Vagina (tissue), 2 donors: Measurements from ENCODE around the gene TBCC.
"Not testable (repeated sequence)": the region's sequence is repeated elsewhere in the genome, so short reads cannot be mapped to it uniquely, and the experiment has no call there.

Experiments used
- POLR2A ChIP-seq, 2 donors: fragments of 450-650 bp; IDR thresholded peaks; one replicate each; pipeline ENCODE4 v1.6.1; 2017; ENCODE audit warnings: antibody characterized with exemption in 2 of 2, mild to moderate bottlenecking in 2 of 2, moderate library complexity in 2 of 2
- POLR2AphosphoS5 ChIP-seq, 2 donors: sonication (generic); formaldehyde crosslinking; IDR thresholded peaks; one replicate each; pipeline ENCODE4 v1.9.0; 2017; ENCODE audit warnings: antibody characterized with exemption in 2 of 2, mild to moderate bottlenecking in 2 of 2, low read depth in 1 of 2; ENCODE audit not compliant: insufficient read depth in 1 of 2
- TF ChIP-seq, protein P1 (sequence below), 3 experiments: fragments of 450-650 bp in 2 of 3; fragments of 200-600 bp in 1 of 3; sonication (generic) in 1 of 3; IDR thresholded peaks; one replicate each; pipeline ENCODE4 v1.5.1; 2017 to 2019; ENCODE audit warnings: antibody characterized with exemption in 3 of 3, mild to moderate bottlenecking in 2 of 3, moderate library complexity in 2 of 3

DNA sequence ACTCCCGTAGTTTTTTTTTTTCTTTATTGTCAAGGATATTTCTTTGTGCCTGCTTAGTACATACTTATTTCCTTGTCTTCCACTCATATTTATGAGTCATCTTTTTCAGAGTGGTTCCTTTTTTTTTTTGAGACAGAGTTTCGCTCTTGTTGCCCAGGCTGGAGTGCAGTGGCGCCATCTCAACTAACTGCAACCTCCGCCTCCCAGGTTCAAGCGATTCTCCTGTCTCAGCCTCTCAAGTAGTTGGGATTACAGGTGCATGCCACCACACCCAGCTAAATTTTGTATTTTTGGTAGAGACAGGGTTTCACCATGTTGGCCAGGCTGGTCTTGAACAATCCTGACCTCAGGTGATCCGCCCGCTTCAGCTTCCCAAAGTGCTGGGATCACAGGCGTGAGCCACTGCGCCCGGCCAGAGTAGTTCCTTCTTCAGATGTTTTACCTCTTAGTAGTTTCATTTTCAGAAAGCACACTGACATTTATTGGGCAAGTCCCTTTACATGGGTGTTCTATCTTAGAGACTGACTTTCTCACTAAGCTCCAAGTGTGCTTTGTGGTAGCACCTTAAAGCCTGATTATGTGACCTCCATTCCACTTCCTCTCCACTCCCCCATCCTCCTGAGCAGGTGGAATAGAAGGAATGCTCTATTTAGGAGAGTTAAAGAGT is 29.1 kb upstream of the TBCC start:
- TF ChIP-seq POLR2A (IDR thresholded peaks at IDR 0.05); POLR2AphosphoS5 (IDR thresholded peaks at IDR 0.05; ENCODE audit: insufficient read depth in 1 of 2, low read depth in 1 of 2): not testable (repeated sequence)
- TF ChIP-seq, protein P1, sequence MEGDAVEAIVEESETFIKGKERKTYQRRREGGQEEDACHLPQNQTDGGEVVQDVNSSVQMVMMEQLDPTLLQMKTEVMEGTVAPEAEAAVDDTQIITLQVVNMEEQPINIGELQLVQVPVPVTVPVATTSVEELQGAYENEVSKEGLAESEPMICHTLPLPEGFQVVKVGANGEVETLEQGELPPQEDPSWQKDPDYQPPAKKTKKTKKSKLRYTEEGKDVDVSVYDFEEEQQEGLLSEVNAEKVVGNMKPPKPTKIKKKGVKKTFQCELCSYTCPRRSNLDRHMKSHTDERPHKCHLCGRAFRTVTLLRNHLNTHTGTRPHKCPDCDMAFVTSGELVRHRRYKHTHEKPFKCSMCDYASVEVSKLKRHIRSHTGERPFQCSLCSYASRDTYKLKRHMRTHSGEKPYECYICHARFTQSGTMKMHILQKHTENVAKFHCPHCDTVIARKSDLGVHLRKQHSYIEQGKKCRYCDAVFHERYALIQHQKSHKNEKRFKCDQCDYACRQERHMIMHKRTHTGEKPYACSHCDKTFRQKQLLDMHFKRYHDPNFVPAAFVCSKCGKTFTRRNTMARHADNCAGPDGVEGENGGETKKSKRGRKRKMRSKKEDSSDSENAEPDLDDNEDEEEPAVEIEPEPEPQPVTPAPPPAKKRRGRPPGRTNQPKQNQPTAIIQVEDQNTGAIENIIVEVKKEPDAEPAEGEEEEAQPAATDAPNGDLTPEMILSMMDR (IDR thresholded peaks at IDR 0.05): not testable (repeated sequence)
